Smooth muscle cell (in vitro differentiated cells): ENCODE measurements around the gene PARD6B. TPM values are rescaled to one million over a fixed set of nuclear protein-coding genes. Genes with fewer than 3 reads are reported as not detected.
"Not testable (repeated sequence)": the region's sequence is repeated elsewhere in the genome, so short reads cannot be mapped to it uniquely, and the experiment has no call there.

Experiments used
- DNase-seq: peaks from one replicate; lab custom pipeline; 2025; ENCODE audit not compliant: unreplicated experiment; lab: John Stamatoyannopoulos, UW
- H2AFZ ChIP-seq: fragments of 200-600 bp; sonication (generic); 2 replicates; pipeline ENCODE4 v1.6.0; 2016; ENCODE audit warnings: antibody characterized with exemption, low read depth, mild to moderate bottlenecking
- H3F3A ChIP-seq: fragments of 200-600 bp; sonication (generic); 2 replicates; pipeline ENCODE4 v1.6.0; 2017; ENCODE audit warnings: antibody characterized with exemption, low read depth
- H3K27ac ChIP-seq: fragments of 200-600 bp; sonication (generic); 2 replicates; pipeline ENCODE4 v1.5.1; 2016; ENCODE audit warnings: low read depth, mild to moderate bottlenecking
- H3K27me3 ChIP-seq: fragments of 200-600 bp; sonication (generic); 2 replicates; pipeline ENCODE4 v1.6.1; 2016; ENCODE audit warnings: low read depth, mild to moderate bottlenecking
- H3K36me3 ChIP-seq: fragments of 200-600 bp; sonication (generic); 2 replicates; pipeline ENCODE4 v1.5.1; 2016; ENCODE audit warnings: low read depth
- H3K4me1 ChIP-seq: fragments of 200-600 bp; sonication (generic); 2 replicates; pipeline ENCODE4 v1.5.1; 2016; ENCODE audit warnings: low read depth
- H3K4me2 ChIP-seq: fragments of 200-600 bp; sonication (generic); 2 replicates; pipeline ENCODE4 v1.6.0; 2016; ENCODE audit warnings: mild to moderate bottlenecking
- H3K4me3 ChIP-seq: fragments of 200-600 bp; sonication (generic); 2 replicates; pipeline ENCODE4 v1.5.1; 2016; ENCODE audit warnings: mild to moderate bottlenecking
- H3K79me2 ChIP-seq: fragments of 200-600 bp; sonication (generic); 2 replicates; pipeline ENCODE4 v1.6.0; 2016; ENCODE audit warnings: low read depth, mild to moderate bottlenecking
- H3K9ac ChIP-seq: fragments of 200-600 bp; sonication (generic); 2 replicates; pipeline ENCODE4 v1.6.0; 2016; ENCODE audit warnings: low read depth
- H3K9me3 ChIP-seq: fragments of 200-600 bp; sonication (generic); replicated peaks from 2 replicates; pipeline ENCODE4 v1.5.1; 2016; ENCODE audit warnings: low read depth
- H4K20me1 ChIP-seq: fragments of 200-600 bp; sonication (generic); 2 replicates; pipeline ENCODE4 v1.6.0; 2016; ENCODE audit warnings: low read depth
- CTCF ChIP-seq: fragments of 200-600 bp; sonication (generic); IDR thresholded peaks from 2 replicates; pipeline ENCODE4 v1.5.1; 2017; ENCODE audit warnings: borderline replicate concordance, mild to moderate bottlenecking, antibody characterized with exemption; ENCODE audit not compliant: insufficient read depth, poor library complexity, severe bottlenecking
- WGBS: methylation state at CpG from one replicate; pipeline ENCODE4 v1.1.7; 2016; ENCODE audit warnings: low lambda C conversion rate; 5-methylcytosine and 5-hydroxymethylcytosine counted together
- polyA plus RNA-seq: library from polyadenylated mRNA; unstranded; fragments of >200 nt; fragmentation: Nextera tagmentation; extraction: Ambion mirVana; gene quantifications from 2 replicates; pipeline ENCODE4 v1.2.1, GENCODE V29; 2016
- total RNA-seq: library from RNA; depleted of rRNA; stranded (reverse); fragments of >200 nt; gene quantifications from 2 replicates; pipeline ENCODE4 v1.2.3, GENCODE V29; 2014

PARD6B gene
- total and polyA plus RNA-seq, 2 experiments from 2014 or later, result 0.26 to 6.5 TPM

- H4K20me1 ChIP-seq, result no peaks in the 10 kb centered on the region
- no peak overlapping the region for H3K9ac ChIP-seq
- H3K79me2 ChIP-seq, result no peaks in the 10 kb centered on the region
- H2AFZ ChIP-seq, result no peak overlapping the region
- no peak overlapping the region for H3K27ac ChIP-seq
- no peak for TF ChIP-seq CTCF
- H3K36me3 ChIP-seq, result no peaks in the 10 kb centered on the region
- no peak for DNase-seq
- no peak overlapping the region for H3K4me3 ChIP-seq
- WGBS, result 90% methylated on average over 13 of the region's 13 CpGs
- H3K27me3 ChIP-seq, result no peaks in the 10 kb centered on the region
- no peak overlapping the region for H3K4me2 ChIP-seq
- H3F3A ChIP-seq, result peaks cover 3% of the 10 kb centered on the region
- peaks cover 5% of the 10 kb centered on the region for H3K4me1 ChIP-seq
- H3K9me3 ChIP-seq, result no peaks in the 10 kb centered on the region
Observed at GRCh38 chr20:50799176-50799889, 68.0 kb downstream of the PARD6B start.

GRCh38 chr20:50799890-50800550 lies 68.6 kb downstream of the PARD6B start:
- Histone ChIP-seq H3K4me2 (no peak overlapping the region), H2AFZ (no peak overlapping the region), H3K36me3 (no peaks in the 10 kb centered on the region), H3K9me3 (no peaks in the 10 kb centered on the region), H3F3A (no peaks in the 10 kb centered on the region), H3K9ac (no peak overlapping the region), H3K79me2 (no peaks in the 10 kb centered on the region), H3K27me3 (no peaks in the 10 kb centered on the region), H3K4me1 (peaks cover 3% of the 10 kb centered on the region), H3K4me3 (no peak overlapping the region), H3K27ac (no peak overlapping the region), H4K20me1 (no peaks in the 10 kb centered on the region)
- DNase-seq, result no peak
- TF ChIP-seq CTCF, result no peak
- WGBS, result 93% methylated on average over 8 of the region's 8 CpGs

- WGBS, result 91% methylated on average over 13 of the region's 13 CpGs
- H3K4me1 ChIP-seq, H3F3A ChIP-seq, DNase-seq, H3K79me2 ChIP-seq, H3K27ac ChIP-seq, H3K36me3 ChIP-seq, H4K20me1 ChIP-seq, H2AFZ ChIP-seq, H3K4me3 ChIP-seq, H3K9ac ChIP-seq, H3K9me3 ChIP-seq, H3K27me3 ChIP-seq, H3K4me2 ChIP-seq: not testable (repeated sequence)
Observed at GRCh38 chr20:50800986-50801746, 69.8 kb downstream of the PARD6B start.

GRCh38 chr20:50801747-50802125 lies 70.4 kb downstream of the PARD6B start:
- Histone ChIP-seq H3K36me3 (no peaks in the 10 kb centered on the region), H3K27ac (no peak overlapping the region), H3K4me3 (no peak overlapping the region), H3F3A (no peaks in the 10 kb centered on the region), H3K27me3 (no peaks in the 10 kb centered on the region), H3K9me3 (no peaks in the 10 kb centered on the region), H3K9ac (no peak overlapping the region), H3K4me2 (no peak overlapping the region), H4K20me1 (no peaks in the 10 kb centered on the region), H2AFZ (no peak overlapping the region), H3K4me1 (no peaks in the 10 kb centered on the region), H3K79me2 (no peaks in the 10 kb centered on the region)
- TF ChIP-seq CTCF, result no peak
- DNase-seq, result no peak
- WGBS, result 99% methylated on average over 5 of the region's 5 CpGs
